Stimulated activated CD8-positive, alpha-beta memory T cell treated with anti-CD3 and anti-CD28 coated beads, Interleukin-12 subunit alpha, Interleukin-12 subunit beta, amount 100 ng/mL, for 24 hours (primary cell): ENCODE results near the gene PRPF40B.
"Not testable (repeated sequence)": the region's sequence is repeated elsewhere in the genome, so short reads cannot be mapped to it uniquely, and the experiment has no call there.

Experiments used
- DNase-seq: peaks from one replicate; pipeline ENCODE4 v3.0.0-alpha.2; 2020; ENCODE audit errors: extremely low read depth

Gene PRPF40B

GRCh38 chr12:49609059-49609874, 14.1 kb upstream of the PRPF40B start:
- DNase-seq = no peak

- no peak for DNase-seq
Observed at GRCh38 chr12:49609875-49610154, 13.5 kb upstream of the PRPF40B start.

GRCh38 chr12:49610785-49611184, 12.6 kb upstream of the PRPF40B start:
- DNase-seq = not testable (repeated sequence)

- no peak for DNase-seq
Observed at GRCh38 chr12:49612210-49612609, 11.2 kb upstream of the PRPF40B start.

- DNase-seq = no peak
Observed at GRCh38 chr12:49615725-49616124, 7.6 kb upstream of the PRPF40B start.

- DNase-seq = no peak
Observed at GRCh38 chr12:49616533-49617219, 6.7 kb upstream of the PRPF40B start.

DNA sequence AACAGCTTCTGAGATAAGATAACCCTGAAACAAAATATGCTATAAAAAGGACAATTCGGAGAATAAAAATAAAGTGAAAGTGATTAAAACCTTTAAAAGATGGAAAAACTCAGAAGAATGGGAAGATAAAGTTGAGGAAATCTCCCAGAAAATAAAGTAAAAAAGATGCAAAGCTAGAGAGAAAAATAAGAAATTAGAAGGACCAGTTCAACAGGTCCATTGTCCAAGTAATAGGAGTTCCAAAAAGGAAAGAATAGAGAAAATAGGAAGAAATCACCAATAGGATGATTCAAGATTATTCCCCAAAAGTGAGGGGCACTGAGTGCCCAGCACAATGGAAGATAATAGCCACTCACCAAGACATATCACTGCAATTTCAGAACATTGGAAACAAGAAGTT, 4.8 kb upstream of the PRPF40B start:
- DNase-seq = no peak

DNA sequence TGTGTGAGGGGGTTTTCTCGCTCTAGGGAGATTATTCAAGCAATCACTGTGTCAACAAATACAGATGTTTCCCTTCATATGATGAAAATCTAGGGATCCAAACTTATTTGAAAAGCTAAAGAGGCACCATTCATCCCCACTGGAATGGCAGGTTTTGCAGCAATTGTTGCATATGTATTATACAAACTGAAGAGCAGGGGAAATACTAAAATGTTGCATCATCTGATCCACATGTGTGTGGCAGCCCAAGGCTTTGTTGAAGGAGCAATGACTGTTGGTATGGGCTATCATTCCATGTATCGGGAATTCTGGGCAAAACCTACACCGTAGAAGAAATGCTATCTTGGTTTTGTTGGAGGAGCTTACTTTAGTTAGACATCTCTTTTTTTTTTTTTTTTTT, 4.1 kb upstream of the PRPF40B start:
- DNase-seq = no peak

GRCh38 chr12:49621651-49622500, 1.5 kb upstream of the PRPF40B start:
- DNase-seq = no peak

GRCh38 chr12:49622501-49623141, 740 bp upstream of the PRPF40B start:
- DNase-seq = no peak

DNA sequence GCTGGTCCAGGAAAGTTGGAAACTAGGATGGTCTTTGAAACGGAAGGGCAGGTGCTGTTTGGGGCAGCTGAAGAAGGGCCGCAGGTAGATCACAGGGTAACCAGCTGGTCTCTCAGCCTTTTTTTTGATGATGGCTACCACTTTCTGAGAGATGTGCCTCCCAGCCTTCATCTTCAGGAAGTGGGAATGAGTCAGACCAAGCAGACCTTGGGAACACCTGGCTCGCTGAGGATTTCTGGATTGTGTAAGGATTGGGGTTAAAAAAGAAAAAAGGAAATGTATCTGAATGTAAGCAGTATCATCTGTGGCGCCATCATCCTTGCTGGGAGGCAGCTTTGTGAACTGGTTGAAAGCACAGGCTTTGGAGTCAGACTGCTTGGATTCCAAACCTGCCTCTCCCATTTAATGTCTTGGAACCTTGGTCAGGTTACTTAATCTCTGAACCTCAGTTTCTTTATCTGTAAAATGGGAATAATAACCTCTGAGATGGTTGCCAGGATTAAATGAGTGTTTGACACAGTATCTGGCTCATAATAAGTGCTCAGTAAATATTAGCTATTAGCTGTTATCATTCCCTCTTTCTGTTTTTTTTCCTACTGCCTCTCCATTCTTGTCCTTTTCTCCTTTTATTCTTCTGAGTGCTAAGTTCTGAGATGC, 1.7 kb downstream of the PRPF40B start:
- DNase-seq = no peak

GRCh38 chr12:49626169-49626835, 2.9 kb downstream of the PRPF40B start:
- no peak for DNase-seq

DNA sequence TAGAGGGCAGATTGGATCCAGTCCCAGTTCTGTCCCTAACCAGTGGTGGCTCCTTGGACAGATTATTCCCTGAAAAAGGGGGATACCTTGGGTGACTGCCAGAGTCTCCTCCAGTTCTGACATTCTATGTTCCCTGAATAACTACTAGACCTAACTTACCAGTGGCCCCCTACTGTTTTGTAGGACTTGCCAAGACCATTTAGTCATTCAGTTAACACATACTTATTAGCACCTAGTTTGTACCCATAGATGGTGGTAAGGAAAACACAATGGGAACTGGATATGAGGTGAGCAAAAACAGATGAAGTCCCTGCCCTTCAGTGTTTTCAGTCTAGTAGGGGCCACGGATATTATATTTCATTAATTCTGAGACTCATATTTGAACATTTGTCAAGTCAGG, 3.5 kb downstream of the PRPF40B start:
- DNase-seq = no peak

- no peak for DNase-seq
Observed at GRCh38 chr12:49627752-49628360, 4.5 kb downstream of the PRPF40B start.

- no peak for DNase-seq
Observed at GRCh38 chr12:49631336-49631907, 8.1 kb downstream of the PRPF40B start.

GRCh38 chr12:49632401-49632800, 9.0 kb downstream of the PRPF40B start:
- no peak for DNase-seq

- no peak for DNase-seq
Observed at GRCh38 chr12:49632986-49633702, 9.8 kb downstream of the PRPF40B start.

GRCh38 chr12:49633703-49634345, 10.5 kb downstream of the PRPF40B start:
- DNase-seq = no peak

DNA sequence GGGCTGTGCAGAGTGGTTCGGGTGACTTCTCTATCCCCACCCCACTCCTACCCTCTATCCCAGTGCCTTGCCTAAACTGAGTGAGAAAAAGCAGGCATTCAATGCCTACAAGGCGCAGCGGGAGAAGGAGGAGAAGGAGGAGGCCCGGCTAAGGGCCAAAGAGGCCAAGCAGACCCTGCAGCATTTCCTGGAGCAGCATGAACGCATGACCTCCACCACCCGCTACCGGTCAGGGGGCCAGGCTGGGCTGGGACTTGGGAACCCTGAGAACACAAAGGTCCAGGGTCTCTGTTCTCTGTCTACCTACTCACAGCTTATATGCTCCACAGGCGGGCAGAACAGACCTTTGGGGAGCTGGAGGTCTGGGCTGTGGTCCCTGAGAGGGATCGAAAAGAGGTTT, 11.7 kb downstream of the PRPF40B start:
- DNase-seq = no peak
